HepG2 (cell line): ENCODE data around the gene CCT5. TPM values are rescaled to one million over a fixed set of nuclear protein-coding genes. Genes with fewer than 3 reads are reported as not detected.

Source experiments
- HDAC6 ChIP-seq: fragments of 200-600 bp; sonication (generic); IDR thresholded peaks from 2 replicates; pipeline ENCODE4 v1.7.0; 2017; ENCODE audit warnings: mild to moderate bottlenecking, antibody characterized with exemption, low read length, low read depth
- HNRNPUL1 ChIP-seq: fragments of 200-400 bp; formaldehyde crosslinking; IDR thresholded peaks from 2 replicates; pipeline ENCODE4 v1.6.1; 2017; ENCODE audit warnings: low read depth, mild to moderate bottlenecking, low read length, moderate library complexity
- NFE2L1 ChIP-seq: sonication (generic); formaldehyde crosslinking; IDR thresholded peaks from 2 replicates; pipeline ENCODE4 v1.4.0; 2020; ENCODE audit warnings: missing genetic modification reagents, mild to moderate bottlenecking, borderline replicate concordance
- NFYB ChIP-seq: sonication (generic); formaldehyde crosslinking; IDR thresholded peaks from 2 replicates; pipeline ENCODE4 v1.4.0; 2020; ENCODE audit warnings: missing genetic modification reagents
- PLSCR1 ChIP-seq: sonication (generic); formaldehyde crosslinking; IDR thresholded peaks from 2 replicates; pipeline ENCODE4 v1.5.0; 2020; ENCODE audit warnings: missing genetic modification reagents, mild to moderate bottlenecking, borderline replicate concordance
- ZBTB26 ChIP-seq: IDR thresholded peaks from 2 replicates; pipeline ENCODE4 v1.6.1; 2016; ENCODE audit warnings: missing compliant biosample characterization, missing genetic modification reagents, borderline replicate concordance
- ZBTB34 ChIP-seq: sonication (generic); formaldehyde crosslinking; IDR thresholded peaks from 2 replicates; pipeline ENCODE4 v1.8.0; 2022; ENCODE audit warnings: mild to moderate bottlenecking, missing genetic modification reagents
- ZFP36 ChIP-seq: fragments of 150-350 bp; IDR thresholded peaks from 2 replicates; pipeline ENCODE4 v1.6.1; 2018; ENCODE audit warnings: borderline replicate concordance, low read length, low read depth; ENCODE audit not compliant: partially characterized antibody
- ZFP36L2 ChIP-seq: sonication (generic); formaldehyde crosslinking; IDR thresholded peaks from 2 replicates; pipeline ENCODE4 v1.4.0; 2020; ENCODE audit warnings: missing genetic modification reagents
- ZKSCAN5 ChIP-seq: sonication (generic); formaldehyde crosslinking; IDR thresholded peaks from 2 replicates; pipeline ENCODE4 v1.5.1; 2020; ENCODE audit warnings: mild to moderate bottlenecking, missing genetic modification reagents
- ZNF20 ChIP-seq: sonication (generic); formaldehyde crosslinking; IDR thresholded peaks from 2 replicates; pipeline ENCODE4 v1.4.0; 2020; ENCODE audit warnings: mild to moderate bottlenecking, moderate library complexity, missing genetic modification reagents
- ZNF331 ChIP-seq: sonication (generic); formaldehyde crosslinking; IDR thresholded peaks from 2 replicates; pipeline ENCODE4 v1.4.0; 2020; ENCODE audit warnings: missing genetic modification reagents
- ZNF563 ChIP-seq: sonication (generic); formaldehyde crosslinking; IDR thresholded peaks from 2 replicates; pipeline ENCODE4 v1.8.0; 2022; ENCODE audit warnings: mild to moderate bottlenecking, moderate library complexity, missing genetic modification reagents
- ZNF605 ChIP-seq: sonication (generic); formaldehyde crosslinking; IDR thresholded peaks from 2 replicates; pipeline ENCODE4 v1.8.0; 2022; ENCODE audit warnings: mild to moderate bottlenecking, missing genetic modification reagents
- ZNF615 ChIP-seq: sonication (generic); formaldehyde crosslinking; IDR thresholded peaks from 2 replicates; pipeline ENCODE4 v1.5.0; 2020; ENCODE audit warnings: mild to moderate bottlenecking, missing genetic modification reagents, borderline replicate concordance
- ZNF704 ChIP-seq: sonication (generic); formaldehyde crosslinking; IDR thresholded peaks from 2 replicates; pipeline ENCODE4 v1.8.1; 2023; ENCODE audit warnings: mild to moderate bottlenecking, inconsistent platforms, moderate library complexity, missing genetic modification reagents, borderline replicate concordance
- ZNF761 ChIP-seq: sonication (generic); formaldehyde crosslinking; conservative IDR thresholded peaks from 2 replicates; pipeline ENCODE4 v1.4.0; 2020; ENCODE audit warnings: mild to moderate bottlenecking, missing genetic modification reagents
- polyA plus RNA-seq, 8 experiments: library from polyadenylated mRNA; depleted of rRNA in 3 of 8; stranded (reverse) in 7 of 8; unstranded in 1 of 8; fragments of >200 nt; fragmentation: Illumina TruSeq in 4 of 8; extraction: Trizol in 4 of 8; gene quantifications; 2 replicates each; pipeline versions ENCODE4 v1.2.1 to v1.2.3, GENCODE V29; 2011 to 2016; ENCODE audit warnings: low read depth in 4 of 8, missing spikeins in 1 of 8, mixed read lengths in 1 of 8; ENCODE audit not compliant: insufficient read depth in 1 of 8
- total RNA-seq, 5 experiments: library from RNA; depleted of rRNA; stranded (reverse); fragments of >200 nt; fragmentation: Illumina TruSeq; extraction: Trizol; gene quantifications; 2 replicates each; pipeline ENCODE4 v1.2.3, GENCODE V29; 2016; ENCODE audit warnings: low read depth in 1 of 5
- TF ChIP-seq, protein P1 (sequence below): sonication (generic); formaldehyde crosslinking; IDR thresholded peaks from 2 replicates; pipeline ENCODE4 v1.4.0; 2020; ENCODE audit warnings: mild to moderate bottlenecking, missing genetic modification reagents
- TF ChIP-seq, protein P2 (sequence below): sonication (generic); formaldehyde crosslinking; IDR thresholded peaks from 2 replicates; pipeline ENCODE4 v1.4.0; 2020; ENCODE audit warnings: mild to moderate bottlenecking, missing genetic modification reagents

CCT5 gene
- total and polyA plus RNA-seq, 2 of the 13 experiments (the other 11 are each of a cell fraction or from before 2014, with no cell fraction given) = 319 to 708 TPM

GRCh38 chr5:10249948-10250805 lies at the start of gene CCT5 (continued):
- no peak for TF ChIP-seq HDAC6
- TF ChIP-seq HNRNPUL1 = no peak
- TF ChIP-seq NFYB (CRISPR knock-in tag) = 0 out of 2 replicates have a peak, but pooled peaks have one; percentile 40
- TF ChIP-seq ZNF563 (CRISPR knock-in tag) = peak; percentile 49; the same call in 1 of the 2 replicates
- TF ChIP-seq, protein P1, sequence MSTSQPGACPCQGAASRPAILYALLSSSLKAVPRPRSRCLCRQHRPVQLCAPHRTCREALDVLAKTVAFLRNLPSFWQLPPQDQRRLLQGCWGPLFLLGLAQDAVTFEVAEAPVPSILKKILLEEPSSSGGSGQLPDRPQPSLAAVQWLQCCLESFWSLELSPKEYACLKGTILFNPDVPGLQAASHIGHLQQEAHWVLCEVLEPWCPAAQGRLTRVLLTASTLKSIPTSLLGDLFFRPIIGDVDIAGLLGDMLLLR = peak; percentile 84; the same call in 1 of the 2 replicates
- TF ChIP-seq ZNF331 = no peak
- no peak for TF ChIP-seq ZNF20
- no peak for TF ChIP-seq ZFP36
- peak; percentile 9; the same call in 1 of the 2 replicates for TF ChIP-seq ZNF605 (CRISPR knock-in tag)
- TF ChIP-seq, protein P2, sequence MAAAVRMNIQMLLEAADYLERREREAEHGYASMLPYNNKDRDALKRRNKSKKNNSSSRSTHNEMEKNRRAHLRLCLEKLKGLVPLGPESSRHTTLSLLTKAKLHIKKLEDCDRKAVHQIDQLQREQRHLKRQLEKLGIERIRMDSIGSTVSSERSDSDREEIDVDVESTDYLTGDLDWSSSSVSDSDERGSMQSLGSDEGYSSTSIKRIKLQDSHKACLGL (CRISPR knock-in tag) = peak; percentile 95; the same call in 1 of the 2 replicates
- no peak for TF ChIP-seq ZNF704 (CRISPR knock-in tag)
- no peak for TF ChIP-seq ZFP36L2 (CRISPR knock-in tag)
- TF ChIP-seq ZBTB34 (CRISPR knock-in tag) = no peak
- 0 out of 2 replicates have a peak, but pooled peaks have one; percentile 61 for TF ChIP-seq ZNF761 (CRISPR knock-in tag)
- TF ChIP-seq ZKSCAN5 (CRISPR knock-in tag) = peak; percentile 64; the same call in 1 of the 2 replicates
- TF ChIP-seq PLSCR1 (CRISPR knock-in tag) = no peak
- TF ChIP-seq NFE2L1 (CRISPR knock-in tag) = no peak
- TF ChIP-seq ZBTB26 (CRISPR knock-in tag) = no peak
- no peak for TF ChIP-seq ZNF615 (CRISPR knock-in tag)
